ENCODE results near the gene CCNQ.

CCNQ gene

DNA sequence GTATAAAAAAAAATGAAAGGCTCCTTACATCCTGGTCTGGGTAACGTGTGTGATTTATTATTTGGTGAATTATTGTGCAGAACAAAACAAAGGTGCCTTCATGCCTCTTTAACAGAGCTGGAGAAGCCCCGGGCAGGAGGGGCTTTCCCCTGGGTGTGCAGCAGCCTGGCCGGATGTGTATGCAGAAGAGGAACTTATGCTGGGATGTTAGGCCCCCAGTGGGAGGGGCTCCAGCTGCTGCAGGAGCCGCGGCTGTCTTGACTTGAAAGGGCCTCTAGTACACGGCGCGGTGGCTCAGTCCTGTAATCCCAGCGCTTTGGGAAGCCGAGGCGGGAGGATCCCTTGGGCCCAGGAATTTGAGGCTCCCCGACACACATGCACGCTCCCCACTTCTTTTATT is 16.0 kb downstream of the CCNQ start:
- no peak overlapping the region for H3K27ac ChIP-seq
- TF ChIP-seq ZFX (IDR thresholded peaks at IDR 0.05) = no peak
- TF ChIP-seq, protein P1, sequence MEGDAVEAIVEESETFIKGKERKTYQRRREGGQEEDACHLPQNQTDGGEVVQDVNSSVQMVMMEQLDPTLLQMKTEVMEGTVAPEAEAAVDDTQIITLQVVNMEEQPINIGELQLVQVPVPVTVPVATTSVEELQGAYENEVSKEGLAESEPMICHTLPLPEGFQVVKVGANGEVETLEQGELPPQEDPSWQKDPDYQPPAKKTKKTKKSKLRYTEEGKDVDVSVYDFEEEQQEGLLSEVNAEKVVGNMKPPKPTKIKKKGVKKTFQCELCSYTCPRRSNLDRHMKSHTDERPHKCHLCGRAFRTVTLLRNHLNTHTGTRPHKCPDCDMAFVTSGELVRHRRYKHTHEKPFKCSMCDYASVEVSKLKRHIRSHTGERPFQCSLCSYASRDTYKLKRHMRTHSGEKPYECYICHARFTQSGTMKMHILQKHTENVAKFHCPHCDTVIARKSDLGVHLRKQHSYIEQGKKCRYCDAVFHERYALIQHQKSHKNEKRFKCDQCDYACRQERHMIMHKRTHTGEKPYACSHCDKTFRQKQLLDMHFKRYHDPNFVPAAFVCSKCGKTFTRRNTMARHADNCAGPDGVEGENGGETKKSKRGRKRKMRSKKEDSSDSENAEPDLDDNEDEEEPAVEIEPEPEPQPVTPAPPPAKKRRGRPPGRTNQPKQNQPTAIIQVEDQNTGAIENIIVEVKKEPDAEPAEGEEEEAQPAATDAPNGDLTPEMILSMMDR (conservative IDR thresholded peaks at IDR 0.05) = no peak

DNA sequence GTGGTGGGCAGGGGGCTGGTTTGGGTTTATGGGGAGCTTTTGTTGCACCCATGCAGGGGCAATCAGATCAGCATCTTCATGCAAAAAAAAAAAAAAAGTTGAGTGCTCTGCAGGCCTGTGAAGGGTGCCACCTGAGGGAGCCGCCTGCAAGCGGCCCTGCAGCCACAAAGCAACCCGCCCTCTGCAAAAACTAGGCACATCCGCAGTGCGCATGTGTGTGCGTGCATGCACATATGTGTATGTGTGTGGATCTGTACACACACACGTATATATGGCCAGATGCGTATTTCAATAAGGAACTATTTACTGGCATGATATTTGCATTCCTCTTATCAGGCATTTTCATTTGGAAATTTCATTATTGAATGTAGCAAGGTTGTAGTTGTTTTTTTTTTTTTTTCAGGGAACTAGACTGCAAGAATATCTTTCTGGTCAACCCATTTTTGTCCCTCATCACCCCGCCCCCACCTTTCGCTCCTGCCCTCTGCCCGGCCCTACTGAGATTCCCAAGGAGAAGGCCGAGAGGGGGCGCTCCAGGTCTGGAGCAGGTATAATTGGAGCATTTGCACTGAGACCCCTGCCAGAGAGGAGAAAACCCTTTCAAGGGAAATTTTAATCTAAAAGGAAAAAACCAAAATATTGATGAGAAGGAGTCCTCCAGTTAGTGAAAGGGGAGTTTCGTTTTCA is 18.1 kb downstream of the CCNQ start:
- TF ChIP-seq ZFX (IDR thresholded peaks at IDR 0.05) = no peak
- TF ChIP-seq, protein P1 (conservative IDR thresholded peaks at IDR 0.05) = peak; percentile 47
- H3K27ac ChIP-seq = no peak overlapping the region

DNA sequence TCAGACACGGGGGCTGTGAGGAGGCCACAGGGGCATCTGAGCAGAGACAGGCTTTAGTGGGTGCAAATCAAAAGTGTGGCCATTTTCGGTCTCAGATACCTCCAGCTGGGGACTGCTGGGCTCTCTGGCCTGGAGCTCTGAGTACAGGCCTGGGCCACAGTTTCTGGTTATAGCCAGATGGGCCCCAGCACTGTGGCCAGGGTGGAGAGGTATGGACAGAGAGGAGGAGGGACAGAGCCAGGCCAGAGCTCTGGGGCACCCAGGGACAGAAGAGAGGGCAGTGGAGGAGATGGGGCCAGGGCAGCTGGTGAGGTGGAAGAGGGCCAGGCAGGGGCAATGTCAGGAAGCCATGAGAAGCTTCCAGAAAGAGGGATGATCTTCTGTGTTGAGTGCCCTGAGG is 20.1 kb downstream of the CCNQ start:
- TF ChIP-seq ZFX (IDR thresholded peaks at IDR 0.05) = no peak
- TF ChIP-seq, protein P1 (conservative IDR thresholded peaks at IDR 0.05) = no peak
- no peak overlapping the region for H3K27ac ChIP-seq

DNA sequence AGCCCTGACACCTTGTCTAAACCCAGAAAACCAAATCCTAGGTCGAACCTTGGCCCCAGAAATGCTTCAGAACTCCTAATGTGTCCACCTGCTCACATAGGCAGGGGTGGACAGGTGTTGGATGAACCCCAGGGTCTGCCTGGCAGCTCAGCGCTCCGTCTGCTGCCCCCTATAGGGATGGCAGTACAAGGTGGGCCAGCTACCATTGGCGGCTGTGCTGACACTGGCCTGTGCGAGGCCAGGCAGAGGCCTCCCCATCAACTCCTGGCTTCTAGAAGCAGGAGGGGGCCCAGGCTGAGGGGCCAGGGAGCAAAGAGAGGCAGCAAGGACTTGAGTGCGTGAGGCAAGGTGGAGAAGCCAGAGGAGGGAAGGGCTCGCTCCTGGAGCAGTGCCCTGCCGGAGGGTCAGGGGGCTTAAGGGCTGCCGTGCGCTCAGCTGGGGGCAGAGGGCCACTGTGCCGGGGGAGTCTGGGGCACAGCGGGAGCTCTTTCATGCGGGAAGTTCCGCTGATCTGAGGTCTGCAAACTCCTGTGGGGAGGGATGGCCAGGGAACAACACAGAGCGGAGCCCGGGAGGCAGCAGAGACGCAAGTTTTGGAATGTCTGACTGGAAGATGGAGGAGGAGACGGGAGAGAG is 20.6 kb downstream of the CCNQ start:
- H3K27ac ChIP-seq = no peak overlapping the region
- no peak for TF ChIP-seq ZFX (IDR thresholded peaks at IDR 0.05)
- TF ChIP-seq, protein P1 (conservative IDR thresholded peaks at IDR 0.05) = no peak

DNA sequence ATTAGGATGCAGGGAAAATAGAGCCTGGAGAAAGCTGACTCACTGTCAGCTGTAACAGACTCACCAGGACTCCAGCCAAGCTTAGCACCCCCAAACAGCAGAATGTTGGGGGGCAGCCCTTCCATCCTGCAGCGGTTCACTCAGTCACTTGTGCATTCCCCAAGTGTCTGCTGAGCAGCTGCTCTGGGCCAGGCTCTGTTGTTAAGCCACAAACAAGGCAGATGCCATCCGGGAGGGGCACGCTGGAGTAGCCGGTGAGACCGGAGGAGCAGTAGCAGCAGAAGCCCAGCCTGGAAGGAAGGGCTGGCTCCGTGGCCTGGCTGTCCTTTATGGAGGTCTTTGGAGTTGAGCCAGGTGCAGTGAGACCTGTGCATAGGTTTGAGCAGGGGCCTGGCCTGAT is 22.0 kb downstream of the CCNQ start:
- no peak overlapping the region for H3K27ac ChIP-seq
- no peak for TF ChIP-seq ZFX (IDR thresholded peaks at IDR 0.05)
- TF ChIP-seq, protein P1 (conservative IDR thresholded peaks at IDR 0.05) = no peak

DNA sequence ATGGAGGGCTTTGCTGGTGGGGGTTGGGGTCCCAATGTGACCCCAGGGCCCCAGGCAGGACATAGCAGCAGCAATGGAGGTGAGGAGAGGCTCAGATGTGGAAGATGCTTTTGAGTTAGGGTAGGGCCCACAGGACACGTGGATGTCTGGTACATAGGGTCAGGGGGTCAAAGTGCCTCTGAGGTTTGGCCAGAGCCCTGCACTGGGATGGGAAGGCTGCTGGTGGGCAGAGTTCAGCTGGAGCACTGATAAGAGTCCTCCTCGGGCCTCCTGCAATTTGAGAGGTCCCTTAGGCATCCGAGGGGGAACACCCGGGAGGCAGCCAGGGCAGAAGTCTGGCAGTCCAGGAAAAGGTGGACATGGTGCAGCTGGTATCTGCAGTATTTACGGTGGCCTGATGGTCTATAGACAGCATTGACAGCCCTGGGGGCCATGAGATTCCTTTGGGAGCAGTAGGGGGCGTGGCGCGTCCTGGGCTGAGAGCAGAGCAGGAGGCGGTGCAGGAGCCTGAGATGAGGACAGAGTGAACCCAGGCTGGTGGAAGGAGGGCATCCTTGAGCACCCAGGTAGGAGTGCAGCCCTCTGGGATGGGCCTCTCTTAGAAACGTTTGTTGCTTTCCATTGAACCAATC is 22.6 kb downstream of the CCNQ start:
- H3K27ac ChIP-seq = no peak overlapping the region
- TF ChIP-seq, protein P1 (conservative IDR thresholded peaks at IDR 0.05) = no peak
- TF ChIP-seq ZFX (IDR thresholded peaks at IDR 0.05) = no peak

DNA sequence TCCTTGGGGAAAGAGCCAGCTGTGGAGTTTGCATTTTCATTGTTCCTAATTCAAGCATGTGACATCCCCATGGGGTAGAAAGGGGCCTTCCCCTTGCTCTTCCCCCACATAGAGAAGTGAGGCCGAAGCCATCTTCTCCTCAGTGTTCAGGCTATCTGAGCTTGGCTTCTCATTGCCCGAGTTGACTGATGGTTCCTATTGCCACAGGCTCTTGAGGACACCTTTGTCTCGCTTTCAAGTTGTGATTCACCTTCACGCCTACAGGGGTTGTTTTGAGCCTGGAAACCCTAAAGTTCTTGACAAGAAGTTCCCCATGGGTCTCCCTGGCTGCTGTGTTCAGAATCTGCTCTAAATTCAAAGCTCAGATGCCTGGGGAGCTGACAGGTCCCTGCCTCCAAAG is 25.0 kb downstream of the CCNQ start:
- no peak overlapping the region for H3K27ac ChIP-seq
- TF ChIP-seq, protein P1 (conservative IDR thresholded peaks at IDR 0.05) = no peak
- TF ChIP-seq ZFX (IDR thresholded peaks at IDR 0.05) = no peak
